Activated effector memory CD4-positive, alpha-beta T cell treated with anti-CD3 and anti-CD28 coated beads, Interleukin-2, amount 50 U/mL, for 16 hours (primary cell): ENCODE data around the gene SBK1.
A peak's percentile ranks its signal among the peaks of the same experiment; 100 is the strongest.

ENCODE experiments used
- DNase-seq: peaks from one replicate; pipeline ENCODE4 v3.0.0-alpha.2; 2020

Gene SBK1

DNA sequence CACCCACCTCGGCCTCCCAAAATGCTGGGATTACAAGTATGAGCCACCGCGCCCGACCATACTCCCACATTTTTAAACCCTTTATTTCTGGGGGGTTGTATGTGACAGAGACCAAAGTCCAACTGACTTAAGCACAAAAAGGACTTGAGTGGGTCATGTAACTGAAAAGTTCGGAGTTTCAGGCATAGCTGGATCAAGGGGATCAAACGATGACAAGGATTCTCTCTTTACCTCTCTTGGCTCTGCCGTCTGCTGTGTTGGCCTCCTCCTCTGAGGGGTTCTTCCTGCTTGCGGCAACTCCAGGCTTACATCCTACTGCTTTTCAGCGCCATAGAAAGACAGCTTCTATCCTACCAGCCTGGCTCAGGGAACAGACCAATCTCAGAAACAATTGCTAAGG is 9.2 kb upstream of the SBK1 start:
- no peak for DNase-seq

DNA sequence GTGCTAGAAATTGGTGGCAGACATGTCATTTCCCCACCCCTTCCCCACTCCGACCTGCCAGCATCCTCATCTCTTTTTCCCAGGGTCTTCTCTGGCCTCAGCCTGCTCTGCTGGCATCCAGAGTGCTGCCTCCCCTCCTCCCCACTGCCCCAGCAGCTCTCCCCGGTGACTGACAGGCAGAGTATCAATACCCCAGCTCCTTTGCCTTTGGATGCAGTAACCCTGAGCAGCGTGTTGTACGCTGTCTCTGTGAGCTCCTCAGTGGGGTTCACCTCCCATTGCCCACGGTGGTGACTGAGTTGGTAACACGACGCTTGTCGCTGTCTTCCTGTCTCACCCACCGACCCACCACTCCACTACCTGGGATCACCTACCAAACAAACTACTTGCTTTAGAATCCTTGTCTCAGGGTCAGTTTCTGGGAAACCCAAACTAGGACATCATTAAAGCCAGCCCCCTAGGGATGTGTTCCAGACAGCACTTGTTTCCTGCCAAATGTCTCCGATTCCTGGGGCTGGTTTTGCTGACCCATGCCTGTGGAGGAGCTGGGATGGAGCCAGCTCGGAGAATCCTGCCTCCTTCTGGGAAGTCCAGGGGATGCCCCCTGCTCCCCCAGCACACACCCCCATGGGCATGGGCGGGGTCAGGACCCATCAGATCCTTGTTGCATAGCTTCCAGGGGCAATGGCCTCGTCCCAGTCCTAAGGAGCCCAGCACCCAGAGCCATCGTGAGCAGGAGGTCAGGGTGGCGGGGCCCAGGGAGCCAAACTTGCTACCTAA is 8.3 kb upstream of the SBK1 start:
- DNase-seq: no peak

DNA sequence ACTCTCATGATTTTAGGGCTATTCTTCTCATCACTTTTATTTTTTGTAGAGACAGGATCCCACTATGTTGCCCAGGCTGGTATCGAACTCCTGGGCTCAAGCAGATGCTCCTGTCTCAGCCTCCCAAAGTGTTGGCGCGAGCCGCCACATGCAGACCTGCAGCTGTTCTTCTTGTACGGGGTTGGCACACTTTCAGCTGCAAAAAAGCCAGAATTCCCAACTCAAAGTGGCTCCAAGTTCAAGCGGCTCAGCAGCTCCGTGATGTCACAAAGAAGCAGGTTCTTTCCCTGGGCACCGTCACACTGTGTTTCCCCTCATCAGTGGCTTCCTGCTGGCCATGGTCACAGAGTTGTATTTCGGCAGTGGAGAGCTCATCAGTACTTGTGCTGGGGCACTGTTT is 6.7 kb upstream of the SBK1 start:
- no peak for DNase-seq

DNA sequence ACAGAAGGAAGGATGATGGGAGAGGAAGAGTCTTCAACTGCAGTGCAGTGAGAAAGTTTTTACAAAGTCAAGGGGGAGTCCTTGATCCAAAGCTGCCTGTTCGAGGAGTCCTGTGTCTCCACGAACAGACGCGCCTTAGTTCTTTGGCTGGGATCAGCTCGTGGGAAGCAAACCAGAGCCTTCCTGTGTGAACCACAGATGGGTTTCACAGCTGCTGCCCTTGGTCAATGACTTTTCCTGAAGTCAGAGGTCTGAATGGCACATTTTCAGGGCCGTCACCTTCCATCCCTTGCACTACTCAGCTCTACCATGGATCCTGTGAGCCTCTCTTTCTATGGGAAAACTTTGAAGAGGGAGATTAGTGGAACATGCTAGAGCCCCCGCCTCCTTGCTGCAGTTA is 4.2 kb upstream of the SBK1 start:
- no peak for DNase-seq

DNA sequence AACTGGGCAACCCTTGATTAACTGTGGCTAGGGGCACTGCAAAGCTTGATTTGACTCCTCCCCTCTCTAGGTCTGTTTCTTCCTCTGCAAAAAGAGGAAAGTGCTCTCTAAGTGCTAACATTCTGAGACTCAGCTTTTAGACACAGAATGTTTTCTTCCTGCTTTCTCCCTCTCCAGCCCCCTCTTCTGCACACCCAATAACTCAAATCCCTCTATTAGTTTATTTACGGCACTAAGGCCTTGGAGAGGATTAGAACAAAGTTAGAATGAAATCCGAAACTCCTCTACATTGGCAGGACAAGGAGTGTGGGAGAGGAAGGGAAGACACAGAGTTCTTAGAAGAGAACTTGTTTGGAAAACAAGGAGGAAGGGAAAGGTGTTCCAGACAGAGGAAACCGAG is 3.3 kb upstream of the SBK1 start:
- no peak for DNase-seq

DNA sequence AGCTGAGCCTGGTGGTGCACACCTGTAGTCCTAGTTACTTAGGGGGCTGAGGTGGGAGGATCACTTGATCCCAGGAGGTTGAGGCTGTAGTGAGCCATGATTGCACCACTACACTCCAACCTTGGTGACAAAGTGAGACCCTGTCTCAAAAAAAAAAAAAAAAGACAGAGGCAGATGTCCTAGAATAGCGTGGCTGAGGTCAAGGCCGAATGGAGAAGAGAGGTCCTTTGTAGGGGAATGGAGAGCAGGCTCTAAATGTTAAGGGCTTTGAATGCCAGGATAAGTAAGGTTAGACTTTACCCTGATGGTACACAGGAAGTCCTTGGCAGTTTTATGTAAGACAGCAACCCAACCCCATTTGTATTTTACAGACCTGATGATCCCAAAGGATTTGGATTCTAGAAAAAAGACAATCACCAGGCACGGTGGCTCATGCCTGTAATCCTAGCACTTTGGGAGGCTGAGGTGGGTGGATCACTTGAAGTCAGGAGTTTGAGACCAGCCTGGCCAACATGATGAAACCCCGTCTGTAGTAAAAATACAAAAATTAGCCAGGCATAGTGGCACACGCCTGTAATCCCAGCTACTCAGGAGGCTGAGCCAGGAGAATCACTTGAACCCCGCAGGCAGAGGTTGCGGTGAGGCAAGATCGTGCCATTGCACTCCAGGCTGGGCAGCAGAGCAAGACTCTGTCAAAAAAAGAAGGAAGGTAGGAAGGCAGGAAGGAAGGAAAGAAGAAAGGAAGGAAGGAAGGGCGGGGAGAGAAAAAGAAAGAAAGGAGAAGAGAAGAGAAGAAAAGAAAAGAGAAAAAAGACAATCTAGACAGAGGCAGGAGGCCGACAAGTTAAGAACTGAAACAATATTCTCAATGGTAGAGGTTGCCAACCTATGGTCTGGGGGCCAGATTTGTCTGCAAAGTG is 2.1 kb upstream of the SBK1 start:
- DNase-seq: no peak

DNA sequence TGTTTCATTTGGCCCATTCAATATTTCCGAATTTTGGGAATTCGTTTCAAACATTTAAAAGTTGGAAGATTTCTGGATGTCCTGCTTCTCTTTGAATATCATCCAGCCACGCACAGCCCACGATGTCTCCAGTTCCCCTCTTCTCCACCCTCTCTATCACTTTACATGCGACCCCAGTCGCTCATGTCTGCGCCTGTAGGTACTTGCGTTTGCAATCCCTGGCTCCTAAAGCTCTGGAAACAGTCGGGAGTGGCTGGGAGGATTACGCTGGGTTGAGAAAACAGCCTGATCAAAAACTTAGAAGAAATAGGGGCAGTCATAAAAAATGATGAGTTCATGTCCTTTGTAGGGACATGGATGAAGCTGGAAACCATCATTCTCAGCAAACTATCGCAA is 1.5 kb upstream of the SBK1 start:
- DNase-seq: no peak

DNA sequence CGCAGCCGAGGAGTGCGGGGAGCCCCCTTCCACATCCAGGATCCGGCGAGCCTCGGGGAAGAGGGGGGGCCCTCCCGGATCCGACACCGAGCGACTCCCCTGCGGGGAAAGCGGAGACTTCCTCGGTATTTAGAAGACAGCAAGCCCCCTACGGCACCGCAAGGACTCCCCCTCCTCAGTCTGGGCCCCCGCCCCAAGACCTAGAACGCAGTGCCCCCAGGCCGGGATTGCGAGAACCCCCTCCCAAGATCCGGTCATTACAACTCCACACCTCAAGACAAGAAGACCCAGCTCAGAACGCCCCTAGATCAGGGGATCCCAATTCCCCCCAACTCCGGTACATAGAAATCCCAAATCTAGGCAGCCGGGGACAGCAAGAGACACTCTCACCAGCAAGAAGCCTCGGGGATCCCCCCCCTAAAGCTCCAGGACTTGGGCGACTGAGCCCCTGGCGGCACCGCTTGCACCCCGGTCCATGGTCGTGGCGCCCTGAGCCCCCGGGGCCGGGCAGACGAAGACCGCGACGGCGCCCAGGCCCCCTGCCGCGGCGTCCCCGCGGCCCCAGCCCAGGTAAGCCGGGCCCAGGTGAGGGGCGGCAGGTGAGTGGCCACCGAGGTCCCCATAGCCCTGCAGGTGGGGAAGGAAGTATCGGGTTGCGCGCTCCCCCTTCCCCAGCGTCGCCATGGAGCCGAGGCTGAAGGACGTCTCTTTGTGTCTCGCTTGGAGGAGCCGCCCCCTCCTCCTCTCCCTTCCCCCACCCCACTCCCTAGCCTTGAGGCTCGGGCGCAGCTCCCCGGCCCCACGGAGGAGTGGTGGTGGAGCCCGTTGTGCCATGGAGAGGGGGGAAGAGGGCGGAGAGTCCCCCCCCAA is 641 bp downstream of the SBK1 start:
- DNase-seq: peak; percentile 69

DNA sequence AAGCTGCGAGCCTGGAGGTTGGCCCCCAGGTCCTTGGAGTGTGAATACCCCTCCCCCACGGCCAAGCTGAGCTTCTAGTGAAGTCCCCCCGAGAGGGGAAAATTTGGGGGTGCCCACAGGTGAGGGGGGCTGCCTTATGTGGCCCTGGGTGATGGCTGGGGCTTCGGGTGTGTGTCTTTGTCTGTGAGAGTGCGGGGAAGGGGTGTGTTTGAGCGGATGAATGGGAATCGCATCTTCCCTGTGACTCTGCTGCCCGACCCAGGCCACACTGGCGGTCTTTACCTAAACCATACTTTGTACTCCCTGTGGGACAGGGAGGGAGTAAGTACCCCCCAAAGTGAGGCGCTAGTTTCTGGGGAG is 1.3 kb downstream of the SBK1 start:
- DNase-seq: no peak

DNA sequence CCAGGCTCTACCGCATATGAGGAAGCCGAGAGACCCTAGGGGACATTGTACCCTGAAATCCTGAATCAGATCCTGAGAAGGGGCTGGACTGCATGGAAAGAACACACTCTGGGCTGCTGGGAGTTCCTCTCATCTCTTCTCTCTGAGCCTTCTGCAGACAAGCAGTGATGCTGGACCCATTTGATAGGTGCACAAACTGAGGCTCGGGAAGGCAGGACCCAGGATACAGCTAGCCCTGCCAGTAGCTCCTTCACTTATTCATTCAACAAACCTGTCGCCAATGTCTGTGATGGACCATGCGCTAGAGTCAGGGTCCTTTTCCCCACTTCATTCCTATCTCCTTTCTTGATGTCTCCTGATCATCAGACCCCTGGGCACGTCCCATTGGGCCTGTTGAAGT is 1.9 kb downstream of the SBK1 start:
- DNase-seq: no peak

DNA sequence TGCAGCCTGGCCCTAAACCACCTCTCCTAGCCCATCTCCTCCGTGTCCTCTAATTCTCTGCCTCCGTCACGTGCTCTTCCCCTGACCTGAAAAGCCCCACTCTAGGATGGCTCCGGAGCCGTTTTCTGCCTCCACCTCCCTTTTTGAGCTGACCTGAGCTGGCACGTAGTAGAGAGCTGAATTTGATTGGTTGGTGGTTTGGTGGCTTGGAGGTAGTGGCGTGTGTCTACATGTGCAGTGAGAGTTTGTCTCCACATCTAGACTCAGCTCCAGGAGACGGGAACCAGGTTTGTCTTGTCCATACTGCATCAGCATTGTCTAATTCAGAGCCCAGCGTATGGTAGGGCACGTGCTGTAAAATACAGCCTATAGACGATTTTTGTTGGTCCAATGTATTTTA is 3.0 kb downstream of the SBK1 start:
- DNase-seq: no peak

DNA sequence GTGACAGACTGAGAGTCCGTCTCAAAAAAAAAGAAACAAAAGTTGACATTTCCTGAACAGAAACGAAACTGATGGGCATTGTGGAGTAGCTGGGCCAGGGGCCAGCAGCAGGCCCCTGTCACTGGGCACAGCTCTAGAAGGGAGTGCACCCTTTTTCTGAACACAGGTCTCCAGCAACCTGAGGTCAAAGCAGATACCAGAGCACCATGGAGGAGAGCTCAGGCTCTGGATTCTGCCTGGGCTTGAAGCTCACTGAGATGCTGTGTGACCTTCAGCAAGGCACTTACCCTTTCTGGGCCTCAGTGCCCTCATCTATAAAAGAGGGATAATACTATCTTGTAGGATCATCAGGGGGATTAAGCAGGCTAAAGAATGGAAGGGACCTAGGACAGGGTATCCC is 5.0 kb downstream of the SBK1 start:
- no peak for DNase-seq

DNA sequence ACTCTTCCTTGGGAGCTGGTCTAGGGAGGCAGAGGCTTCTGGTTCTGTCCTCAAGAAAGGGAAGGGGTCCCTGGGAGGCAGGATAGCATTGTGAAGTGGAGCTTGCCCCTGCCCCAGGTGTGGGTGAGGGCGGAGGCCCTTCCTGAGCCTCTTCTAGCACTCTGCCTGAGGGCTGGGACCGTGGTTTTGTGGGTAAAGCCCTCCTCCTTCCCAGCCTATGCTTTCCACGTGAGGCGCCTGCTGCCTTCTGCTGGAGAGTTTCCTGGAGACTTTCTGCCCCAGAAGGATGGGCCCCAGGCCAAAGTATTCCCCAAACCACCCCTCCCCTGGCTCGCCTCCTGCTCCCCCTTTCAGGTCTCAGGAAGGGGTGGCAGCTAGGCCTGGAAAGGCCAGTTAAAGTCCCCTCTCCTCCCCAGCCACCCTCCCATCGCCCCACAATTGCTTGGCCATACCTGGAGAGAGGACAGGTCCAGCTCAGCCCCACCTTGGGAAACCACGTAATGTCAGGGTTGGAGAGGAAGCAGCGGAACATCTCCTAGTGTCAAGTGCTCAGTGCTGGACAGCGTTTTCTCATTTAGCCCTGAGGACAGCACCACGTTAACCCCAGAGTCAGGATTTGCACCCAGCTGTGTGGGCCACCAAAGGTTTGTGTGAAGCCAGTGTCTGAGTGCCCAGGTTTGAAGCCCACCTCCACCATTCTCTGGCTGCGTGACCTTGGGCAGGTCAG is 5.6 kb downstream of the SBK1 start:
- DNase-seq: no peak

DNA sequence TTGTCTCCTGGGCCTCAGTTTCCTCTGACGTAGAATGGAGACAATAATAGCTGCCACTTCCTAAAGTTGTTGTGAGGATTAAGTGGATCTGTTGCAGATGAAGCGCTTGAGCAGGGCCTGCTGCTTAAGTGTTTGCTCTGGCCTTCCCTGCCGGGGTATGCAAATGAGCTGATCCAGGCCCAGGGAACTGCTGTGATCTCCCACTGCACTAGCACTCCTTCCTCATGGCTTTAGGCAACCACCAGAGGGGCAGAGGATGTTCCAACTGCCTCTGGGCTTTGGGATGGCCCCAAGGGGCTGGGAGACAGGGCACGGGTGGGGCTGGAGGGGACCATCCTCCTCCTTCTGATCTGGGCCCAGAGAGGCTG is 6.2 kb downstream of the SBK1 start:
- DNase-seq: no peak

DNA sequence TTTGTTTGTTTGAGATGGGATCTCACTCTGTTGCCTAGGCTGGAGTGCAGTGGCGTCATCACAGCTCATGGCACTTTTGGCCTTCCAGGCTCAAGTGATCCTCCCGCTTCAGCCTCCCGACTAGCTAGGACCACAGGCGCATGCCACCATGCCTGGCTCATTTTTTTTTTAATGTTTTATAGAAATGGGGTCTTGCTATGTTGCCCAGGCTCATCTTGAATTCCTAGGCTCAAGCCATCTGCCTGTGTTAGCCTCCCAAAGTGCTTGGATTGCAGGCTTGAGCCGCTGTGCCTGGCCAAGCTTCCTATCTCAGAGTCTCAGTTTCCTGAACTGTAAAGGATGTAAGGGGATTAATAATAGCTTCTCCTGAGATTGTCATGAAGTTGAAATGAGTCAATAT is 8.0 kb downstream of the SBK1 start:
- no peak for DNase-seq

DNA sequence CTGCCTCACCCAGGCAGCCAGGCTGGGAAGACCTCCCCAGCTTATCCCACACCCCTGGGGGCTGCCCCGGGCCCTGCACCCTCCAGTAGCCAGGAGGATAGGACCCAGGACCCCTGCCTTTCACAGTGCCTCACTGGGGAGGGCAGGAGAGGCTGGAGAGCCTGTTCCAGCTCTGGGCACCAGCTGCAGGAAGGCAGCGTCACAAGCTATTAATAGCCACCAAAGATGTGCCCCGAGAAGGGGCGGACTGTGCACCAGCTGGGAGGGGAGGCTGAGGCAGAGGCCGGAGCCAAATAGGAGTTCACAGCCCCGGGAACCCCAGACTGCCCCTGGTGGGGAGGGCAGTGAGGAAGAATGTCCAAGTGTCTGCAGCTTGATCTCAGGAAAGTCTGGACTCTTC is 8.8 kb downstream of the SBK1 start:
- DNase-seq: no peak

DNA sequence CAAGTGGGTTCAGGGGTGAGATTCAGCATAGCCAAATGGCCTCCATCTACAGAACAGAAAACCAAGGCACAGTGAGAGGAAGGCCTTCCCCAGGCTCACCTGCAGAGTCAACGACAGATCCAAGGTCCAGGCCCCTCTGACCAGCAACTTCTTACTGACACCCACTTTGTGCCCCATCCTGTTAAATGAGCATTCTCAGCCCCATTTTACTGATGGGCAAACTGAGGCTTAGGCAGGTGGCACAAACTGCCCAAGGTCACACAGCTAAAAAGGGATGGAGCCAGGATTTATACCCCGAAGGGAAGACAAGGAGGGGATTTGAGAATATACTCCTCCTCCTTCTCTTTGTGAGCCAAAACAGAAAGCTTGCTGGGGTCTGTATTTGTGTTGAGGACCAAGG is 9.3 kb downstream of the SBK1 start:
- no peak for DNase-seq

DNA sequence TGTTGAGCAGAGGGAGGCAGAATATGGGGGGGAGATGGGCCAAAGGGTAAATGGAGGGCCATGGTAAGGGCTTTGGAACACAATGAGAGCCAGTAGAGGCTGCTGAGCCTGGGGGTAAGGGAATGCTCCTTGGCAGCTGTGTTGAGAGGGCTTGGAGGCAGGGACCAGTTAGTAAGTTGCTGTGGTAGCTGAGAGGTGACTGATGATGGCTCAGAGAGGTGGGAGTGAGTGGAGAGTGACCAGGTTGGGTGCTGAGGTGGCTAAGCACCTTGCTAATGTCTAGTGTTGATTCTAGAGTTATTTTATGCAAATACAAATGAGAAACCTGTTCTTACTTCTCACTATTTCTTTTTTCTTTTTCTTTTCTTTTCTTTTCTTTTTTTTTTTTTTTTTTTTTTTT is 10.8 kb downstream of the SBK1 start:
- no peak for DNase-seq

DNA sequence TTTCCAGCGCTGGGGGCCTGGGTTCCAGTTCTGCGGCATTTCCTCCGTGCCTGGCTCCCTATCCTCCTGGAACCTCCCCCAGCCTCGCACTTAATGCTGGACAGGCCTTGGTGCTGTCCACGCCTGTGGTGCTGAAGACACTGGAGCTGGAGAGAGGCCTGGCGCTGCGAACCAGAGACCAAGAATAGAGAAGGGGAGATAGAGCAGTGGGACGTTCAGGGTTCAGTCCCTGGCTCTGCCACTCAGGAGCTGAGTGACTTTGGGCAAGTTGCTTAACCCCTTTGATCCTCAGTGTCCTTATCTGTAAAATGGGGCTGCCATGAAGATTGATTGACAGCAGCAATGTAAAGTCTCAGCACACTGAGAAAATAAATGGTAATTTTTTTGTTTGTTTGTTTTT is 11.9 kb downstream of the SBK1 start:
- no peak for DNase-seq

DNA sequence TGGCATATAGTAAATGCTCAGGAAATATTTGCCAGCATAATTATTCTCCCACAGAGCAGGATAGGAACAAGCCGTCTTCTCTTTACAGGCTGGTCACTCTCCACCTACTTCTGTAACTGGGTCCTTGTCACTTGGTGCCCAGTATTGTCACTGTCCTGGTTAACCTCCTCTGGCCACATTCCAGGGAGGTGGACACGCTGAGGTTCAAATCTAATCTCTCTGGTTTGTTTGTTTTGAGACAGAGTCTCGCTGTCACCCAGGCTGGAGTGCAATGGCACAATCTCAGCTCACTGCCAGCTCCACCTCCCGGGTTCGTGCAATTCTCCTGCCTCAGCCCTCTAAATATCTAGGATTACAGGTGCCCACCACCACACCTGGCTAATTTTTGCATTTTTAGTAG is 15.6 kb downstream of the SBK1 start:
- DNase-seq: no peak

DNA sequence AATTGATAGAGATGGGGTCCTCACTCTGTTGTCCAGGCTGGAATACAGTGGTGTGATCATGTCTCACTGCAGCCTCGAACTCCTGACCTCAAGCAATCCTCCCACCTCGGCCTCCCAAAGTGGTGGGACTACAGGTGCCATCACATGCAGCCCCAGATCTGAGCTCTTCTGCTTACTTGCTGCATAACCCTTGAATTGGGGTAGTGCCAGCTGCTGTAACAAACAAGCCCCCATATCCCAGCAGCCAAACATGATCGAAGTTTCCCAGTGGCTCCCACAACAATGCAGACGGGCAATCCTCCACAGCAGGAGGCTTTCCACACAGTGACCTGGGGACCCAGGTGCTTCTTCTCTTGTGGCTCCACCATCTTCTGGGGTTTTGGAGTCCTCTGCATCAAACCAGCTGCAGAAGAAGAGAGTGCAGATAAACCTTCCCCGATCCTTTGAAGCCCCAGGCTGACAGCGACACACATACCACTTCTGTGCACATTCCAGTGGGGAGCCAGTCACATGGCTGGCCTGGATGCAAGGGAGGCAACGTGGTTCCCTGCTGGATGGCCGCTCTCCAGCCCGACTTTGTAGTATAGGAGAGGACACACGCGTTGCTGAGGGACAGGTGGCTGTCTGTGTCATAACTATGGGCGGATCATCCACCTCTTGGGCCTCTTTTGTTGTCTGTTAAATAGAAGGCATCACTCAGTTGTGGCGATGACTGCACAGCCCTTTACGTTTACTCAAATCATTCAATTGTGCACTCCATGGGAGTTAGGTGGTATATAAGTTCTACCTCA is 16.7 kb downstream of the SBK1 start:
- no peak for DNase-seq

DNA sequence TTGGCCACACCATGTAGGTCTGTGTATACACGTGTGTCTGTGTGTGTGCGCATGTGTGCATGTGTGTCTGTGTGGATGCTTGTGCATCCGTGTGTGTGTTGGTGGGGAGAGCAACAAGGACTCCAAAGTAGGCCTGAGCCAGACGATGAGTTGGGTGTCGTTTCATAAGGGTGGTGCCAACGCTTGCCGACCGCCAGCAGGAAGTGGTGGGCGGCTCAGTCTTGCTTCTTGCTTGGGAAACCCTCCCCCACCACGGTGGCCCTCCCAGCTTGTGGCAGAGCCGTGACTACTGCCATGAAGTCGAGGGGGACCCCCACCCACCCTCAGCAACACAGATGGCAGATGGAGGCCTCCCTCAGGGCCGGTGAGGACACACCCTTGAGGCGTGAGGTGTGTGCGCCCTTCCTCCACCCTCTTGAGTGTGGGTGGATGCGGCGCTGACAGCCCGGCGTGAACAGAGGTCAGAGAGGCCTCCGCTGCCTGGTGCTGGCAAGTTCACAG is 17.5 kb downstream of the SBK1 start:
- peak; percentile 92 for DNase-seq
